Fibroblast of lung (primary cell): ENCODE measurements around the gene RAB44.

Experiments used
- EZH2 ChIP-seq: IDR thresholded peaks from 2 replicates; pipeline ENCODE4 v1.5.1; 2012; ENCODE audit warnings: low read length, control low read depth, mild to moderate bottlenecking; ENCODE audit errors: missing control alignments
- TF ChIP-seq, protein P1 (sequence below), 2 donors: IDR thresholded peaks in 1 of 2; conservative IDR thresholded peaks in 1 of 2; 1 replicate in 1 of 2; 2 replicates in 1 of 2; pipeline ENCODE4 v1.5.1; 2011 to 2012; ENCODE audit warnings: low read length in 2 of 2, control low read depth in 1 of 2, inconsistent platforms in 1 of 2, low read depth in 1 of 2, mild to moderate bottlenecking in 1 of 2

DNA sequence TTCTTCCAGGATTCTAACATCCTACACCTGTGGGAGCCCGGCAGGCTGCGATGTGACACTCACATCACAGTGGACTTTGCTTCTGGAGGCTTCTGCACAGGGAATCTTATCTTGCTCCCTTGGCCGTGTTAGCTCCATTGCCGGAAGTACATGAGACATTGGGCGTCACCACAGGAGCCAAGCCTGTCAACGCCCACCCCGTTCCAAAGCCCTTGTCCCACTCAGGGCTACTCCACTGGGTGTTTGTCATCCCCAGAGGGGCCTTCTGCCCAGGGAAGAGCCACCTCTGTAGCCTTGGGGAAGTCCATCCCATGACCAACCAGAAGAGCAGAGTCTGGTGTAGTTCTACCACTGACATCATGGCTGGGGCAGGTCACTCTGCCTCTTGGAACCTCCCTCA lies 1.7 kb downstream of the RAB44 start:
- TF ChIP-seq, protein P1, sequence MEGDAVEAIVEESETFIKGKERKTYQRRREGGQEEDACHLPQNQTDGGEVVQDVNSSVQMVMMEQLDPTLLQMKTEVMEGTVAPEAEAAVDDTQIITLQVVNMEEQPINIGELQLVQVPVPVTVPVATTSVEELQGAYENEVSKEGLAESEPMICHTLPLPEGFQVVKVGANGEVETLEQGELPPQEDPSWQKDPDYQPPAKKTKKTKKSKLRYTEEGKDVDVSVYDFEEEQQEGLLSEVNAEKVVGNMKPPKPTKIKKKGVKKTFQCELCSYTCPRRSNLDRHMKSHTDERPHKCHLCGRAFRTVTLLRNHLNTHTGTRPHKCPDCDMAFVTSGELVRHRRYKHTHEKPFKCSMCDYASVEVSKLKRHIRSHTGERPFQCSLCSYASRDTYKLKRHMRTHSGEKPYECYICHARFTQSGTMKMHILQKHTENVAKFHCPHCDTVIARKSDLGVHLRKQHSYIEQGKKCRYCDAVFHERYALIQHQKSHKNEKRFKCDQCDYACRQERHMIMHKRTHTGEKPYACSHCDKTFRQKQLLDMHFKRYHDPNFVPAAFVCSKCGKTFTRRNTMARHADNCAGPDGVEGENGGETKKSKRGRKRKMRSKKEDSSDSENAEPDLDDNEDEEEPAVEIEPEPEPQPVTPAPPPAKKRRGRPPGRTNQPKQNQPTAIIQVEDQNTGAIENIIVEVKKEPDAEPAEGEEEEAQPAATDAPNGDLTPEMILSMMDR (conservative IDR thresholded peaks at IDR 0.05 in 1 of 2, IDR thresholded peaks at IDR 0.05 in 1 of 2; ENCODE audit: low read depth in 1 of 2, low read length in 2 of 2): no peak
- TF ChIP-seq EZH2: no peak
